T-cell (primary cell): ENCODE data around the gene SHROOM3. TPM values are rescaled to one million over a fixed set of nuclear protein-coding genes. Genes with fewer than 3 reads are reported as not detected.

ENCODE experiments used
- ATAC-seq, 4 experiments: fragments of 200-7000 bp in 3 of 4; fragments of 150-1000 bp in 1 of 4; cut with Tn5 transposase; replicated peaks in 1 of 4; 1 replicate in 3 of 4; 2 replicates in 1 of 4; pipeline ENCODE4 v1.10.0; 2021; ENCODE audit warnings: moderate library complexity in 3 of 4, mild to moderate bottlenecking in 2 of 4, moderate number of reproducible peaks in 1 of 4
- CTCF ChIA-PET, 2 donors: fragments of 300-600 bp; sonication (Branson Sonifier 250); formaldehyde crosslinking; loops; one replicate each; lab custom pipeline; 2022; ENCODE audit warnings: antibody characterized with exemption in 2 of 2; lab: Charles Lee
- POLR2A ChIA-PET, 2 donors: fragments of 300-600 bp; sonication (Branson Sonifier 250); formaldehyde crosslinking; loops; one replicate each; lab custom pipeline; 2022; ENCODE audit warnings: antibody characterized with exemption in 2 of 2; lab: Charles Lee
- DNase-seq, 35 experiments: peaks; one replicate each; pipeline versions ENCODE4 v3.0.0 to v3.0.0-alpha.2; 2013 to 2023
- H3K27ac ChIP-seq: one replicate; pipeline ENCODE4 v1.5.1; 2013; ENCODE audit warnings: low read length
- H3K27me3 ChIP-seq, 2 experiments: replicated peaks in 1 of 2; 1 replicate in 1 of 2; 2 replicates in 1 of 2; pipeline versions ENCODE4 v1.6.1 to v1.7.0; 2013; ENCODE audit warnings: low read length in 1 of 2, mixed read lengths in 1 of 2; ENCODE audit not compliant: control insufficient read depth in 2 of 2, insufficient read depth in 2 of 2; ENCODE audit errors: extremely low read depth in 1 of 2
- H3K36me3 ChIP-seq, 2 donors: 1 replicate in 1 of 2; 2 replicates in 1 of 2; pipeline versions ENCODE4 v1.6.1 to v1.7.0; 2013; ENCODE audit warnings: low read length in 1 of 2; ENCODE audit not compliant: control insufficient read depth in 2 of 2, insufficient read depth in 1 of 2; ENCODE audit errors: extremely low read depth in 1 of 2
- H3K4me1 ChIP-seq, 2 experiments: 1 replicate in 1 of 2; 2 replicates in 1 of 2; pipeline versions ENCODE4 v1.6.1 to v1.7.0; 2013; ENCODE audit warnings: low read length in 2 of 2, mixed read lengths in 1 of 2; ENCODE audit not compliant: insufficient read depth in 2 of 2, control insufficient read depth in 1 of 2; ENCODE audit errors: extremely low read depth in 1 of 2
- H3K4me3 ChIP-seq, 2 donors: 1 replicate in 1 of 2; 2 replicates in 1 of 2; pipeline versions ENCODE4 v1.5.1 to v1.7.0; 2013; ENCODE audit warnings: mild to moderate bottlenecking in 2 of 2, low read length in 1 of 2, moderate library complexity in 1 of 2; ENCODE audit not compliant: control insufficient read depth in 1 of 2; ENCODE audit errors: extremely low read depth in 1 of 2
- H3K9me3 ChIP-seq: 2 replicates; pipeline ENCODE4 v1.7.0; 2013
- H3K27ac Mint-ChIP-seq, 2 donors: one replicate each; pipeline ENCODE4 v1.8.0; 2020 to 2021; ENCODE audit warnings: mild to moderate bottlenecking in 2 of 2, mixed read lengths in 2 of 2
- H3K27me3 Mint-ChIP-seq, 2 donors: one replicate each; pipeline ENCODE4 v1.8.0; 2021 to 2022; ENCODE audit warnings: mixed read lengths in 2 of 2
- H3K36me3 Mint-ChIP-seq: one replicate; pipeline ENCODE4 v1.8.0; 2021; ENCODE audit warnings: mixed read lengths
- H3K4me1 Mint-ChIP-seq, 3 donors: one replicate each; pipeline ENCODE4 v1.8.0; 2020 to 2022; ENCODE audit warnings: mixed read lengths in 3 of 3, mild to moderate bottlenecking in 1 of 3
- H3K4me3 Mint-ChIP-seq, 3 donors: one replicate each; pipeline ENCODE4 v1.8.0; 2020 to 2022; ENCODE audit warnings: mild to moderate bottlenecking in 3 of 3, mixed read lengths in 3 of 3, moderate library complexity in 3 of 3
- H3K9me3 Mint-ChIP-seq, 3 donors: one replicate each; pipeline ENCODE4 v1.8.0; 2020 to 2022; ENCODE audit warnings: mixed read lengths in 3 of 3
- WGBS: methylation state at CpG from one replicate; pipeline ENCODE4 v1.1.5; 2013; ENCODE audit warnings: missing lambda C conversion rate; ENCODE audit not compliant: insufficient coverage; 5-methylcytosine and 5-hydroxymethylcytosine counted together
- total RNA-seq, 35 experiments: library from RNA in 6 of 35; stranded (reverse) in 6 of 35; fragments of 120-200 nt in 1 of 35; gene quantifications; one replicate each; pipeline versions ENCODE4 v1.2.1 to v1.2.4 and lab custom pipeline; 2013 to 2026

Gene SHROOM3
- total RNA-seq, 5 donors from 2014 or later (not counting 1 experiment from before 2014, with no cell fraction given), result 0.22 to 1.1 (median 0.33) TPM; not detected in 2

- Mint-ChIP-seq H3K27me3 (peaks cover 9 to 11% of the 10 kb centered on the region in 2 donors), H3K4me3 (no peak overlapping the region), H3K36me3 (no peaks in the 10 kb centered on the region), H3K9me3 (no peaks in the 10 kb centered on the region), H3K27ac (no peak overlapping the region), H3K4me1 (peaks cover 0 to 2% (median 2%) of the 10 kb centered on the region in 3 donors)
- Histone ChIP-seq H3K36me3 (no peaks in the 10 kb centered on the region), H3K4me3 (no peak overlapping the region), H3K27ac (no peak overlapping the region), H3K9me3 (no peaks in the 10 kb centered on the region), H3K27me3 (peaks cover 0 to 2% of the 10 kb centered on the region in 2 experiments), H3K4me1 (no peaks in the 10 kb centered on the region)
- ChIA-PET CTCF (interaction anchor here in 1 of 2 donors (0.6 kb wide), 1 partner anchor 11 kb away, joined by 7 read pairs; no protein-coding TSS in a partner anchor), POLR2A (no interaction called here)
- DNase-seq (no peak), ATAC-seq (no peak)
- WGBS, result no CpG with 5 or more reads among the region's 1 CpG
Observed at GRCh38 chr4:76745240-76745639, 310.2 kb downstream of the SHROOM3 start.

DNA sequence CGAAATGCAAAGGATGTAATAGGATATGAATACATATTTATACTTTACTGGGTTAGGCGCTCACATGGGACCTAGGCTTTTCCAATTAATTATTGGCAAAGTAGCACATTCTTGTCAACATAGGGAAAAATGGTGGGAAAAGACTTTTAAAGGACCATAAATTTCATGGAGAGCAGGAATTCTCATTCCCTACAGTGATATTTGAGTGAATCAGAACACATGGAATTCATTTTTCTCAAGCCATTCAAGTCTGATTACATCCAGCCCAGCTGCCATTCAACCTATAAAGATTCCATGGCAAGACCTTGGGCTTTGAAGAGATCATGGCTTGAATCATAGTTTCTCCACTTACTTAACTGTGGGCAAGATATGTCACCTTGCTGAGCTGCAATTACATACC, 312.5 kb downstream of the SHROOM3 start:
- DNase-seq, result no peak
- ChIA-PET POLR2A (no interaction called here), CTCF (interaction anchor here in 1 of 2 donors (1.0 kb wide), 1 partner anchor 370 kb away, joined by 3 read pairs; no protein-coding TSS in a partner anchor)
- no peak overlapping the region for H3K4me3 ChIP-seq
- no peak overlapping the region for H3K4me3 Mint-ChIP-seq
- peaks cover 0 to 2% (median 2%) of the 10 kb centered on the region in 3 donors for H3K4me1 Mint-ChIP-seq
- no peak overlapping the region for H3K27ac Mint-ChIP-seq
- H3K27me3 ChIP-seq, result no peaks in the 10 kb centered on the region
- H3K27ac ChIP-seq, result no peak overlapping the region
- no peaks in the 10 kb centered on the region for H3K36me3 ChIP-seq
- no peaks in the 10 kb centered on the region for H3K4me1 ChIP-seq
- no peaks in the 10 kb centered on the region for H3K36me3 Mint-ChIP-seq
- no peak for ATAC-seq
- H3K9me3 Mint-ChIP-seq, result peaks cover 0 to 8% (median 4%) of the 10 kb centered on the region in 3 donors
- H3K27me3 Mint-ChIP-seq, result peaks cover 17 to 19% of the 10 kb centered on the region in 2 donors
- H3K9me3 ChIP-seq, result no peaks in the 10 kb centered on the region
- no CpG with 5 or more reads among the region's 2 CpGs for WGBS

DNA sequence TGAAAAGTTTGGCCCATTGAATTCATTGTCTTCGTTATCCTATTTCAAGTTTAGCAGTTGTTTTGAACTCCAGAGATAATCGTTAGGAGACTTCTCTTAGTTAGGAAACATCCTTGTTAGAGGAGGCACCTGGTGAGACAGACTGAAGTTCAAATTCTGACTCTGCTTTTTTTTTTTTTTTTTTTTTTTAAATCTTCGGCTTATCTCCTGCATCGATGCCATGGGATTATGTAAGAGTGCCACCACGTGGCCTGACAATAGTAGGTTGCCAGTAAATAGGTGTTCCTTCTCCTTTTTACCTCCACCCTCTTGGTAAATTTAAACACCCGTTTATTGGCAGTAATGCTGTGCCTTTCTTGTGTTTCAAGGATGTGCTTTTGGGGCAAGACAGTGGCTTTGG, 313.6 kb downstream of the SHROOM3 start:
- H3K27me3 ChIP-seq, result no peaks in the 10 kb centered on the region
- H3K9me3 Mint-ChIP-seq, result peaks cover 0 to 8% (median 4%) of the 10 kb centered on the region in 3 donors
- no peaks in the 10 kb centered on the region for H3K36me3 Mint-ChIP-seq
- 0% methylated on average over 1 of the region's 6 CpGs for WGBS
- H3K36me3 ChIP-seq, result no peaks in the 10 kb centered on the region
- CTCF ChIA-PET, result no interaction called here
- H3K4me1 Mint-ChIP-seq, result peaks cover 0 to 2% (median 2%) of the 10 kb centered on the region in 3 donors
- ATAC-seq (no peak), DNase-seq (peak in 1 of 35 experiments; percentile 17)
- H3K27ac ChIP-seq, result no peak overlapping the region
- no peaks in the 10 kb centered on the region for H3K4me1 ChIP-seq
- POLR2A ChIA-PET, result no interaction called here
- no peaks in the 10 kb centered on the region for H3K9me3 ChIP-seq
- H3K4me3 ChIP-seq, result no peak overlapping the region
- peaks cover 18 to 19% of the 10 kb centered on the region in 2 donors for H3K27me3 Mint-ChIP-seq
- no peak overlapping the region for H3K27ac Mint-ChIP-seq
- H3K4me3 Mint-ChIP-seq, result no peak overlapping the region

- Histone ChIP-seq H3K27me3 (peaks cover 0 to 3% of the 10 kb centered on the region in 2 experiments), H3K36me3 (no peaks in the 10 kb centered on the region), H3K27ac (no peak overlapping the region), H3K4me1 (no peaks in the 10 kb centered on the region), H3K9me3 (no peaks in the 10 kb centered on the region), H3K4me3 (no peak overlapping the region)
- no peak for DNase-seq
- peaks cover 0 to 2% (median 2%) of the 10 kb centered on the region in 3 donors for H3K4me1 Mint-ChIP-seq
- CTCF ChIA-PET, result interaction anchor here in 1 of 2 donors (0.6 kb wide), 1 partner anchor 469 kb away, joined by 3 read pairs; no protein-coding TSS in a partner anchor
- no peak overlapping the region for H3K4me3 Mint-ChIP-seq
- 86% methylated on average over 1 of the region's 4 CpGs for WGBS
- POLR2A ChIA-PET, result no interaction called here
- no peak for ATAC-seq
- H3K9me3 Mint-ChIP-seq, result peaks cover 0 to 8% (median 4%) of the 10 kb centered on the region in 3 donors
- no peaks in the 10 kb centered on the region for H3K36me3 Mint-ChIP-seq
- H3K27ac Mint-ChIP-seq, result no peak overlapping the region
- peaks cover 18 to 19% of the 10 kb centered on the region in 2 donors for H3K27me3 Mint-ChIP-seq
Observed at GRCh38 chr4:76749355-76749754, 314.3 kb downstream of the SHROOM3 start.

GRCh38 chr4:76750716-76751115, 315.7 kb downstream of the SHROOM3 start:
- no peak overlapping the region for H3K4me3 ChIP-seq
- H3K27ac Mint-ChIP-seq, result no peak overlapping the region
- 100% methylated on average over 1 of the region's 3 CpGs for WGBS
- peaks cover 0 to 8% (median 4%) of the 10 kb centered on the region in 3 donors for H3K9me3 Mint-ChIP-seq
- peaks cover 18 to 19% of the 10 kb centered on the region in 2 donors for H3K27me3 Mint-ChIP-seq
- H3K27ac ChIP-seq, result no peak overlapping the region
- POLR2A ChIA-PET, result no interaction called here
- H3K4me1 Mint-ChIP-seq, result peaks cover 0 to 2% (median 2%) of the 10 kb centered on the region in 3 donors
- H3K36me3 ChIP-seq, result no peaks in the 10 kb centered on the region
- ATAC-seq (no peak), DNase-seq (no peak)
- CTCF ChIA-PET, result no interaction called here
- H3K9me3 ChIP-seq, result no peaks in the 10 kb centered on the region
- no peak overlapping the region for H3K4me3 Mint-ChIP-seq
- H3K27me3 ChIP-seq, result peaks cover 0 to 11% of the 10 kb centered on the region in 2 experiments
- no peaks in the 10 kb centered on the region for H3K4me1 ChIP-seq
- no peaks in the 10 kb centered on the region for H3K36me3 Mint-ChIP-seq

DNA sequence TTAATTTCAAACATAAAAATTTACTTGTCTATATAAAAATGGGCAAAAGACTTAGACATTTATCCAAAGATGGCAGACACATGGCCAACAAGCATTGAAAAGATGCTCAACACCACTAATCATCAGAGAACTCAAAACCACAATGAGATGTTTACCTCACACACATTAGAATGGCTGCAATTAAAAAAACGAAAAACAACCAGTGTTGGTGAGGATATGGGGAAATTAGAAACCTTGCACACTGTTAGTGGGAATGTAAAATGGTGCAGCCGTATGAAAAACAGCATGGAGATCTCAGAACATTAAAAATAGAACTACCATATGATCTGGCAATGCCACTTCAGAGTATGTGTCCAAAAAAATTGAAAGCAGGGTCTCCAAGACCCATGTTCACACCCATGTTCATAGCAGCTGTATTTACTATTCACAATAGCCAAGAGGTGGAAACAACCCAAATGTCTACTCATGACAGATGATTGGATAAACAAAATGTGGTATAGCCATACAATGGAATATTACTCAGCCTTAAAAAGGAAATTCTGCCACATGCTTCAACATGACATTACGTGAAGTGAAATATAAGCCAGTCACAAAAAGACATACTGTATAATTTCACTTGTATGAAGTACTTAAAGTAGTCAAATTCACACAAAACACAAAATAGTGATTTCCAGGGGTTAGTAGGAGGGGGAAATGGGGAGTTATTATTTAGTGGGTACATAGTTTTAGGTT, 316.7 kb downstream of the SHROOM3 start:
- Mint-ChIP-seq H3K4me1 (peaks cover 0 to 2% (median 2%) of the 10 kb centered on the region in 3 donors), H3K27me3 (peaks cover 19 to 20% of the 10 kb centered on the region in 2 donors), H3K27ac (no peak overlapping the region), H3K9me3 (peaks cover 0 to 8% (median 4%) of the 10 kb centered on the region in 3 donors), H3K36me3 (no peaks in the 10 kb centered on the region), H3K4me3 (no peak overlapping the region)
- no peaks in the 10 kb centered on the region for H3K36me3 ChIP-seq
- no CpG with 5 or more reads among the region's 3 CpGs for WGBS
- ChIA-PET CTCF (no interaction called here), POLR2A (no interaction called here)
- ATAC-seq, result no peak
- no peaks in the 10 kb centered on the region for H3K4me1 ChIP-seq
- H3K27me3 ChIP-seq, result peaks cover 0 to 14% of the 10 kb centered on the region in 2 experiments
- no peak for DNase-seq
- no peak overlapping the region for H3K27ac ChIP-seq
- H3K9me3 ChIP-seq, result no peaks in the 10 kb centered on the region
- no peak overlapping the region for H3K4me3 ChIP-seq
